Prostate gland (tissue), 2 donors: ENCODE results near the gene DBH. TPM values are rescaled to one million over a fixed set of nuclear protein-coding genes. Genes with fewer than 3 reads are reported as not detected.

ENCODE experiments used
- DNase-seq: peaks from one replicate; pipeline ENCODE4 v3.0.0-alpha.2; 2019; ENCODE audit warnings: low spot score
- H3K27ac ChIP-seq, 2 donors: fragments of 200-600 bp; sonication (generic); 2 replicates each; pipeline ENCODE4 v1.5.1; 2017 to 2019
- H3K27me3 ChIP-seq: fragments of 200-600 bp; sonication (generic); replicated peaks from 2 replicates; pipeline ENCODE4 v1.5.1; 2019; ENCODE audit not compliant: insufficient read depth
- H3K36me3 ChIP-seq, 2 donors: fragments of 200-600 bp; sonication (generic); 1 replicate in 1 of 2; 2 replicates in 1 of 2; pipeline versions ENCODE4 v1.5.1 to v1.8.1; 2017 to 2019
- H3K4me1 ChIP-seq: fragments of 200-600 bp; sonication (generic); replicated peaks from 2 replicates; pipeline ENCODE4 v1.5.1; 2019
- H3K4me3 ChIP-seq, 2 donors: fragments of 200-600 bp; sonication (generic); 2 replicates each; pipeline ENCODE4 v1.5.1; 2017 to 2019
- H3K9me3 ChIP-seq: fragments of 200-600 bp; sonication (generic); 2 replicates; pipeline ENCODE4 v1.5.1; 2017
- CTCF ChIP-seq, 4 experiments: fragments of 200-600 bp in 2 of 4; fragments of 450-650 bp in 2 of 4; sonication (generic) in 2 of 4; IDR thresholded peaks; 1 replicate in 3 of 4; 2 replicates in 1 of 4; pipeline ENCODE4 v1.5.1; 2016 to 2019; ENCODE audit warnings: antibody characterized with exemption in 4 of 4, mild to moderate bottlenecking in 2 of 4, moderate library complexity in 2 of 4
- POLR2A ChIP-seq: fragments of 450-650 bp; IDR thresholded peaks from one replicate; pipeline ENCODE4 v1.6.1; 2016; ENCODE audit warnings: antibody characterized with exemption, mild to moderate bottlenecking
- POLR2AphosphoS5 ChIP-seq: sonication (generic); formaldehyde crosslinking; IDR thresholded peaks from one replicate; pipeline ENCODE4 v1.6.1; 2017; ENCODE audit warnings: antibody characterized with exemption
- WGBS: methylation state at CpG from one replicate; pipeline ENCODE4 v1.1.5; 2018; 5-methylcytosine and 5-hydroxymethylcytosine counted together
- intact Hi-C: fragments of 100-400 bp; cut with DNase I; formaldehyde crosslinking; loops from one replicate; pipeline ENCODE4 v1.14.2; 2022
- total RNA-seq, 2 donors: library from RNA; depleted of rRNA; stranded (reverse); fragments of >200 nt; gene quantifications; one replicate each; pipeline ENCODE4 v1.1.0, GENCODE V29; 2016

Gene DBH
- total RNA-seq, 2 donors from 2014 or later = not detected

GRCh38 chr9:133665535-133665934, 29.4 kb downstream of the DBH start:
- intact Hi-C loops = no loop called here
- TF ChIP-seq POLR2A (no peak), CTCF (IDR thresholded peaks at IDR 0.05) (no peak), POLR2AphosphoS5 (no peak)
- Histone ChIP-seq H3K9me3 (no peaks in the 10 kb centered on the region), H3K27ac (no peak overlapping the region), H3K36me3 (no peaks in the 10 kb centered on the region), H3K27me3 (no peaks in the 10 kb centered on the region), H3K4me1 (no peaks in the 10 kb centered on the region), H3K4me3 (no peak overlapping the region)
- 88% methylated on average over 11 of the region's 12 CpGs for WGBS
- no peak for DNase-seq

GRCh38 chr9:133666387-133666786, 30.2 kb downstream of the DBH start:
- WGBS = 86% methylated on average over 9 of the region's 9 CpGs
- intact Hi-C loops = no loop called here
- no peaks in the 10 kb centered on the region for H3K9me3 ChIP-seq
- H3K36me3 ChIP-seq = no peaks in the 10 kb centered on the region
- TF ChIP-seq POLR2A (no peak), CTCF (IDR thresholded peaks at IDR 0.05) (no peak), POLR2AphosphoS5 (no peak)
- H3K27me3 ChIP-seq = no peaks in the 10 kb centered on the region
- no peak for DNase-seq
- no peak overlapping the region for H3K4me3 ChIP-seq
- no peak overlapping the region for H3K27ac ChIP-seq
- no peaks in the 10 kb centered on the region for H3K4me1 ChIP-seq

GRCh38 chr9:133666845-133667244, 30.7 kb downstream of the DBH start:
- H3K4me1 ChIP-seq = no peaks in the 10 kb centered on the region
- no peaks in the 10 kb centered on the region for H3K9me3 ChIP-seq
- 81% methylated on average over 11 of the region's 11 CpGs for WGBS
- H3K36me3 ChIP-seq = no peaks in the 10 kb centered on the region
- TF ChIP-seq CTCF (IDR thresholded peaks at IDR 0.05) = no peak
- no peak for TF ChIP-seq POLR2A
- TF ChIP-seq POLR2AphosphoS5 = no peak
- no peak overlapping the region for H3K27ac ChIP-seq
- DNase-seq = no peak
- no peaks in the 10 kb centered on the region for H3K27me3 ChIP-seq
- no peak overlapping the region for H3K4me3 ChIP-seq
- intact Hi-C loops = no loop called here

GRCh38 chr9:133667759-133668450, 31.7 kb downstream of the DBH start:
- Histone ChIP-seq H3K27me3 (no peaks in the 10 kb centered on the region), H3K4me1 (no peaks in the 10 kb centered on the region), H3K9me3 (no peaks in the 10 kb centered on the region), H3K4me3 (no peak overlapping the region), H3K36me3 (no peaks in the 10 kb centered on the region), H3K27ac (no peak overlapping the region)
- intact Hi-C loops = no loop called here
- DNase-seq = no peak
- 76% methylated on average over 17 of the region's 17 CpGs for WGBS
- TF ChIP-seq POLR2A = no peak

GRCh38 chr9:133669182-133669801, 33.1 kb downstream of the DBH start:
- Histone ChIP-seq H3K4me1 (no peaks in the 10 kb centered on the region), H3K27me3 (no peaks in the 10 kb centered on the region), H3K9me3 (no peaks in the 10 kb centered on the region), H3K4me3 (no peak overlapping the region), H3K27ac (no peak overlapping the region), H3K36me3 (no peaks in the 10 kb centered on the region)
- TF ChIP-seq POLR2AphosphoS5 (no peak), CTCF (IDR thresholded peaks at IDR 0.05) (no peak), POLR2A (no peak)
- WGBS = 96% methylated on average over 6 of the region's 16 CpGs
- intact Hi-C loops = no loop called here
- no peak for DNase-seq
